Suprapubic skin (tissue), 4 donors: ENCODE measurements around the gene OR8B12.

Source experiments
- CTCF ChIP-seq, 2 donors: fragments of 200-600 bp in 1 of 2; fragments of 450-650 bp in 1 of 2; sonication (generic) in 1 of 2; IDR thresholded peaks; one replicate each; pipeline ENCODE4 v1.5.1; 2016 to 2019; ENCODE audit warnings: antibody characterized with exemption in 2 of 2, mild to moderate bottlenecking in 1 of 2, moderate library complexity in 1 of 2
- POLR2A ChIP-seq, 2 donors: fragments of 450-650 bp; IDR thresholded peaks; one replicate each; pipeline ENCODE4 v1.6.1; 2017; ENCODE audit warnings: antibody characterized with exemption in 2 of 2, mild to moderate bottlenecking in 2 of 2, moderate library complexity in 2 of 2
- POLR2AphosphoS5 ChIP-seq, 3 donors: sonication (generic); formaldehyde crosslinking; IDR thresholded peaks; one replicate each; pipeline ENCODE4 v1.6.1; 2017; ENCODE audit warnings: antibody characterized with exemption in 3 of 3

- TF ChIP-seq CTCF (IDR thresholded peaks at IDR 0.05) = no peak
- TF ChIP-seq POLR2A (IDR thresholded peaks at IDR 0.05) = no peak
- TF ChIP-seq POLR2AphosphoS5 (IDR thresholded peaks at IDR 0.05) = no peak
These were observed 41.4 kb upstream of the OR8B12 start for GRCh38 chr11:124584681-124585372.
